ENCODE measurements around the gene GATC.

DNA sequence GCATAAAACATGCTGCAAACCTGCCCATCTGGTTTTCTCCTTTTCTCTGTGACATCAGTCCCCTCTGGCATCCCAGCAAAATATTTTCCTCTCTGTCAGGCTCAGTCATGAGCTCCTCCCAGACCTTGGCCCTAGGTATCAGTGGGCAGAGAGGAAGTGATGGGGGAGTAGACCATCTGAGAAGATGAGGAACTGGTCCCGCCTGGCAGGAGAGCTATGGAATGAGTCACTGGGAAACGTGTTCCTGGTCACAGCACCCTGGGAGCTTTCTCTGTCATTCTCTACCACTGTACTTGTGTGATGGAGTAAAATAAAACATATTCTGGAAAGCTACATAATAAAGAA is 28.3 kb downstream of the GATC start:
- no peak for TF ChIP-seq CTCF (IDR thresholded peaks at IDR 0.05; ENCODE audit: extremely low read depth in 1 of 2, insufficient read depth in 1 of 2, low read depth in 1 of 2, low read length in 2 of 2)
- TF ChIP-seq GATA2 (IDR thresholded peaks at IDR 0.05; ENCODE audit: insufficient read depth, insufficient read length, low read depth, low read length): no peak
- TF ChIP-seq EZH2 (IDR thresholded peaks at IDR 0.05; ENCODE audit: borderline replicate concordance, low read depth, low read length, severe bottlenecking): no peak
- no peak for TF ChIP-seq POLR2AphosphoS5 (IDR thresholded peaks at IDR 0.05; ENCODE audit: insufficient read depth, low read depth, low read length)
- TF ChIP-seq JUN (IDR thresholded peaks at IDR 0.05; ENCODE audit: borderline replicate concordance, insufficient read depth, insufficient read length, low read depth): no peak

Measured in endothelial cell of umbilical vein (primary cell).